ENCODE data around the gene PTTG1IP.

Gene PTTG1IP

DNA sequence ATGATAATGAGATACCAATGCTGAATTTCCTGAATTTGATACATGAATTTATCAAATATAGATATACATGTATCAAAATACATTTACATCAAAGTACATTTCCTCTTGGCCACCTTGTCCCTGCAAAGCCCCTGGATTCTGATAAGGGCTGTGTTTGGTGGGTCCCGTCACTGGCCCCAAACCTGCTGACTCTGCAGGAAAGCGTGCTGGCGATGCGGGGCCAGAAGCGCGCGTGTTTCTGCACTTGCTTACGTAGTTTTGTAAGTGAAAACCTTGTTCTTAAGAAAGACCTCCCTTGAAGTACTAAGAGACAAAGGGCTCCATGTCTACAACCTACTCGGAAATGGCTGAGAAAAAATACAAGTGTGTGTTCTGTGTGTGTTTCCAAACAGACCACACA, 36.2 kb upstream of the PTTG1IP start:
- DNase-seq (ENCODE audit: low read depth in 4 of 4, low spot score in 1 of 4): no peak

DNA sequence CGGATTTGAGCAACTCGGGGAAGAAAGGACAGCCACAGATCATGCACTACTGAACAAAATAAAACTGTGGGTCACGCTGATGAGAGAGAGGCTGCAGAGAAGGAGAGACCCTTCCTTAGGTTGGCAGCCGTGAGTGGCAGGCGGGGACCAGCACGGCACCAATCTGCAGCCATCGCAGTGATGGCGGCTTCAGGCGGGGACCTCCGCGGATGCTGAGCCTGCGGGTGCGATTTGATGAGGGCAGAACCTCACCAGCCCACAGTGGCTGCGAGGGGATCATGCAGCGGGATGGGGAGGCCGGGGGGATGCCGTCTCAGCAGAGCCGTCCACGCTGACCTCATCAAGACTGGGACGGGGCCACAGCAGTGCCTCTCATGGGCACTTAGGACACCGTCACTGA, 35.4 kb upstream of the PTTG1IP start:
- DNase-seq (ENCODE audit: low read depth in 4 of 4, low spot score in 1 of 4): no peak

DNA sequence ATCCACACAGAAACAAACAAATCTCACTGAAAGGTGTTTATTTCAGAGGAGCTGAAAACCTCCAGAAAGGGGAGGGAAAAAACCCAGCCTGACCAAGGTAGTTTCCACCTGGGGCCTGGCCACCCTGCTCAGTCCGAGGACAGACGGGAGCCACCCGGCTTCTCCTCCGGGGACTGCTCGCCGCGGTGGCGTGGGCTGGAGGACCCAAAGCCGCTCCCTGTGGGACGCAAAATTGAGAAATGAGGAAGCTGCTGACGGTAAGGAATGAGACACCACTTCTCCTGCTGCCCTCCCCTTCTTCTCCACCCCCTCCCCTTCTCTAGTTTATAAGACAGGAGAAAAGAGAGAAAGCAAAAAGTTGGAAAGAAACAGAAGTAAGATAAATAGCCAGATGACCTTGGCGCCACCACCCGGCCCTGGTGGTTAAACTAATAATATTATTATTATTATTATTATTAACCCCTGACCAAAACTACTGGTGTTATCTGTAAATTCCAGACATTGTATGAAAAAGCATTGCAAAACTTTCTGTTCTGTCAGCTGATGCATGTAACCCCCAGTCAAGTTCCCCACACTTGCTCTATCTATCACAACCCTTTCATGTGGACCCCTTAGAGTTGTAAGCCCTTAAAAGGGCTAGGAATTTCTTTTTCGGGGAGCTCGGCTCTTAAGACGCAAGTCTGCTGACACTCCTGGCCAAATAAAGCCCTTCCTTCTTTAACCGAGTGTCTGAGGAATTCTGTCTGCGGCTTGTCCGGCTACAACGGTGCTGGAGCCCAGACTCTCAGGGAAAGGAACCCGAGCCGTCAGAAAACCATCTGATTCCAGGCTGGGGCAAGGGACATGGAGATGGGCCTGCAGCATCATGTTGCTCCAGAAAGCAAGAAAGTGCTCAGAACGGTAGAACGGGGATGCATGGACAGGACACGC, 34.7 kb upstream of the PTTG1IP start:
- no peak for DNase-seq (ENCODE audit: low read depth in 4 of 4, low spot score in 1 of 4)

DNA sequence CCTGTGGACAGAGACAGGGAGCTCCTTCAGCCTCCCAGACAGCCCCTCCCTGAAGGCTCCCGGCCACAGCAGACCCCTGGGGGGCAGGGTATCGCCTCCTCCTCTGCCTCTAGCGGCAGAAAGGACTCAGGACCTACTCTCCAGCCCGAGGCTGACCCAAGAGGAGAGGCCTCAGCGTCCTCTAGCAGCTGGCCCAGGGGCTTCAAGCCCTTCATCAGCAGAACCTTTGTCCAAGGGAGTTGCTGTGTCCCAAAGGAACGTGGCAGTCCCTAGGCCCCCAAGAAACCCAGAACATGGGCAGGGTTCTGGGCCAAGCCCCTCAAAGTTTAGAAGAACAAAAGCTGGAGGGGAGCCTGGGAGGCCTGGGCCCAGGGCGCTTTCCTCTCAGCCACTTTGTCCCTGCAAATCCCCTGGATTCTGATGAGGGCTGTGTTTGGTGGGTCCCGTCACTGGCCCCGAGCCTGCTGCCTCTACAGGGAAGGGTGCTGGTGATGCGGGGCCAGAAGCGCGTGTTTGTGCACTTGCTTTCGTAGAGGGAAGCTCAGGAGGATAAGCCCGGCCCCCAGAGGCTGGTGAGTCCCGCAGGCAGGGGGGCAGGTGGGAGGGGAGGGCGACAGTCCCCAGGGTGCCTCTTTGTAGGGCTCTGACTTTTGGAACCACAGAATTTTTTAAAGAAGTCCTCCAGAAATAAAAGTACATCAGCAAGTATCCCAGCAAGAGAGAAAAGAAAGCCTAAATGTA, 33.9 kb upstream of the PTTG1IP start:
- DNase-seq (ENCODE audit: low read depth in 4 of 4, low spot score in 1 of 4): no peak

DNA sequence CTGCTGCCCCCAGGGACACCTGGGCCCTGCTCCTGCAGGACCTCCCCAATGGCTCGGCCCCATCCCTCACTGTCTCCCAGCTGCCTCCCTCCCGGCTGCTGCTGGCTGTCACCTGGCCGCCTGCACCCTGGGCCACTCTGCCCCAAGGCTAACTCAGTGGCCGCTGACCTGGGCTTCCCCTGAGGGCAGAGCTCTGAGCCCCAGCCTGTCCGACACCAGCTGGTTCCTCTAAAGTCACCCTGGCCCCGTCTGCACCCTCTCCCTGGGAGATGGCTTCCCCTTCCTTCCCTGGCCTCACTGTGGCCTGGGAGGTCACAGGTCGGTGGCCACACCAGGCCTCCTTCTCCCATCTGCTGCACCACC, 32.2 kb upstream of the PTTG1IP start:
- no peak for DNase-seq (ENCODE audit: low read depth in 4 of 4, low spot score in 1 of 4)

DNA sequence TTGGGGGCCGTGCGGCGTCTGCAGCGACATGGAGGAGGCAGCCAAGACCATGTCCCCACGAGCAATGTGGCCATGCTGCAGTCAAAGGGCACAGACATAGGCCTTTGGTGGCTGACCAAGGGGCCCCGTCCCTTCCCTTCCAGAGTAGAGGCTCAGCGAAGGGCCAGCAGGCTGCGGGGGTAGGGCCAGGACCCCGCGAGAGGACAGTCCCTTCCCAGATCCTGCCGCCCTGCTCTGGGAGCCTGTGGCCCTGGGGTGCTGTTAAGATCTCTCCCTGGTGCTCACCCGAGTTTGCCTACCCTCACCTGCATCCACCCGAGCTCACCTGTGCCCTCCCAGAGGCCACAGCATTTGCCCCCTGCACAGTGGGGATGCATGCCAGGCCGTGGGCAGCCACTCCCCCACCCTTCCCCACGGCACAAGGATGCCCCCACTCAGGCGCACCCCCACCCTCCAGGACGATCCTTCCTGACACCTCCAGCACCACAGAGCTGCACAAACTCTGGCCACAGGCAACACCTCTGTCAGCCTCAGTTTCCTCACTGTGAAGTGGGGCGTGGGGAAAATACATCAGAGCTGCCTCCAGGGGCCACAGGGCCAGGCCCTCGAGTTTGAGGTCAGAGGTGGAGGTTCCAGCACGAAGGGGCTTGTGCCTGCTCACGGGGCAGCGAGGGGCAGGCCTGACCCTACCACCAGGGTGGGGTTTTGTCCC, 31.7 kb upstream of the PTTG1IP start:
- no peak for DNase-seq (ENCODE audit: low read depth in 4 of 4, low spot score in 1 of 4)

DNA sequence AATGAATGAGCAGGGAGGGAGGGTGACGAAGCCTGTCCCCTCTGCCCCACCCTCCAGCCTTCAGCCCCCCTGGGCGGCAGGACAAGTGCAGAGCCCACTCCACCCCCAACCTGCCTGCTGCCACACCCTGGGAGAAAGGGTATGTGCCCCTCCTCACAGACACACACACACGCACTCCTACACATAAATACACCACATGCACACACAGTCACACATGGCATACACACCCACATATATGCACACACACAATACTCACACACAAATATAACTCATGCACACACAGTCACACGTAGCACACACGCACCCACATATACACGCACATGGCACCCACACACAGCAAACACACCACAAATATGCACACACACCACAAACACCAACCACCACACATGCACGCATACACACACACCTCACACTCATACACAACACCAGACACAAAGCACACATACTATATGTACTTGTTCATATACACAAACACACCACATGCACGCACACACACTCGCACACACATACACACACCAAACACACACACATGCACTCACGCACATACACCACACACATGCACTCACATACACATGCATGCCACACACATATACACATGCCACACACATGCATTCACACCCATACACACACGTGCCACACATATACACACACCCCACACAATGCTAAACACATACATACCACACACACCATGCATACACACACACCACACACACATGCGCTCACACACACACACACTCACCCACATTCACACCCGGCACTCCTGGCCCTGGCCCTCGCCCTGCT, 30.8 kb upstream of the PTTG1IP start:
- no peak for DNase-seq (ENCODE audit: low read depth in 4 of 4, low spot score in 1 of 4)

DNA sequence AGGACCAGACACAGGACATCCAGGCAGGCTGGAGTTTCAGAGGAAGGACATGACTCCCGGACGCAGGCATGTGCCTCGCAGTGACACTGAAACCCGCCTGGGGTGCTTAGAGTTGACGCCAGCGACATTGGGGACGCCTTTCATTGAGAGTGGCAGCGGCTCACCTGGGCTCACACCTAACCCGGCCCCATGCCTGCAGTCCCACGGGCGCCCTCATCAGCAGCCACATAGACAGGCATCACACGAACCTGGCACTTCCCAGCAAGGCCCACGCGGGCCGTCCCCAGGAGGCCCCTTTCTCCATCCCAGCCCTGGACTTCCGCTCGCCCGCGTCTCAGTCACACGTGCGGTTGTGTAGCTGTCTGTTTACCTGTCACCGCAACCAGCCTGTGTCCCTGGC, 30.2 kb upstream of the PTTG1IP start:
- DNase-seq (ENCODE audit: low read depth in 4 of 4, low spot score in 1 of 4): no peak

DNA sequence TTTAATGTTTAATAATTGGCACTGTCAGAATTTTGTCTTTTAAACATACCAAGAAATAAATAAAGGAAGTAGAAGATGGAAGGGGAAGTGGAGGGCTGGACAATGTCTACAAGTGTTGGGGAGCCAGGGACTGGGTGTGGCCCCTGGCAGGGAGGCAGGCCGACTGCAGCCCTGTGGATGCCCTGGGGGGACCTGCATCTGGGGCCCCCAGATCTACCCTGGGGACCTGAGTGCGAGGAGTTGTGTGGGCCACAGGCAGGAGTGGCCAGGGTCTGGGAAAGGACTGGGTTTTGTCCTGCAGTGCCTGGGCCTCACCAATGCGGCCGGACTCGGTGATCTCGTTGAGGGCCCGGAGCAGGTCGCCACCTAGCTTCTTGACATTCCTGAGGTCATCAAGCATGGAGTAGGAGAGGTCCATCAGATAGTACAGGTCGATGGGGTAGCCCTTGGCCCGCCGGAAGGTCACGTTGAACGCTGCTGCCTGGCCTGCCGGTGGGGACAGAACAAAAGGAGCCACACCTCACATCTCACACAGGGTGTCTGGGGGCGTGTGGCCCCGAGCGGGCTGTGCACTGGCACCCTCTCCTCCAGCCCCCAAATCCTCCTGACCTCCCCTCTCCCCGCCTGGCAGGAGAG, 29.7 kb upstream of the PTTG1IP start:
- DNase-seq (ENCODE audit: low read depth in 4 of 4, low spot score in 1 of 4): no peak

DNA sequence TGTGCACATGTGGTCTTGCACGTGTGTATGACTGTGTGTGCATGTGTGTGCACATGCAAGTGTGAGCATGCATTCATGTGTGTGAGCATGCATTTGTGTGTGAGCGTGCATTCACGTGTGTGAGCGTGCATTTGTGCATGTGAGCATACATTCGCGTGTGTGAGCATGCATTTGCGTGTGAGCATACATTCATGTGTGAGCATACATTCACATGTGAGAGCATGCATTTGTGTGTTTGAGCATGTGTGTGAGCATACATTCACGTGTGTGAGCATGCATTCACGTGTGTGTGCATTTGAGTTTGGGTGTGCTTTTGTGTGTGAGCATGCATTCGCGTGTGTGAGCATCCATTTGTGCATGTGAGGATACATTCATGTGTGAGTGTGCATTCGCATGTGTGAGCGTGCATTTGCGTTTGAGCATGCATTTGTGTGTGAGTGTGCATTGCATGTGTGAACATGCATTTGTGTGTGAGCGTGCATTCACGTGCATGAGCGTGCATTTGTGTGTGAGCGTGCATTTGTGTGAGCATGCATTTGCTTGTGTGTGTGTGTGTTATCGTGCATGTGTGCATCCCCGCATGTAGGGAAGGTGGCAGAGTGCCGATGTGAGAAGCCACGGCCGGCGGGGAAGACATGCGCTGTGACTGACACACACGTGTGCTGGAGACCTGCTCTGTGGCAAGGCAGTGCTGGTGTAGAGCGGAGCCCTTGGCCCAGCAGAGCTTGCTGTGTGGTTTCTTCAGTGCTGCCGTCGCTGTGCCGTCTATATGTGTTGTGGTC, 29.0 kb upstream of the PTTG1IP start:
- no peak for DNase-seq (ENCODE audit: low read depth in 4 of 4, low spot score in 1 of 4)

DNA sequence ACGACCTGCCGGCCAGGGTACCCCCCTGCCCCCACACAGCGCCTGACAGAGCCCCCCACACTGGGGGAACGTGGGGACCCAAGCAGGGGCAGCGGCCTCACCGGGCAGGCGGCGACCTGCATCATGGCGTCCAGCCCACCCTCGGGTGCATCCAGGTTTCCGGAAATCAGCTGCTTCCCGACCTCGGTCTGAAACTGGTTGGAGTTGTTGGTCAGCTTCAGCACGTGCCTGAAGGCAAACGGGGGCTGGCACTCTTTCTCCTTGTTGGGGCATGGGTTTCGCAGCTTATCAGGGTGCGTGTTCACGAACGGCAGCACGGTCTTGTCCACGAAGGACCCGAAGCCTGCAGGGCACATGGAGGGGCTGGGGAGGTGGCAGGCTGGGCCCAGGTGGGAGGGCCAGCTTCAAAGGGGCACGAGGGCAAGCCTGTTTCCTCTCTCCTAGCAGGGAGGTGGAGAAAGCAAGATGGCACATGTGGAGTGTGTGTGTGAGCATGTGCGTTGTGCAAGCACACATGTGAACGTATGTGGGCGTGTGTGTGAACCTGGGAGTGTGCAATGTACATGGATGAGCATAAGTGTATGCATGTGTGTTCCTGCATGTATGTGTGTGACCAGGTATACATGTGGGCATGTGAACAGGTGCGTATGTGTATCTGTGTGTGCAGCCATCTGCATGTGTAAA, 28.0 kb upstream of the PTTG1IP start:
- DNase-seq (ENCODE audit: low read depth in 4 of 4, low spot score in 1 of 4): no peak

DNA sequence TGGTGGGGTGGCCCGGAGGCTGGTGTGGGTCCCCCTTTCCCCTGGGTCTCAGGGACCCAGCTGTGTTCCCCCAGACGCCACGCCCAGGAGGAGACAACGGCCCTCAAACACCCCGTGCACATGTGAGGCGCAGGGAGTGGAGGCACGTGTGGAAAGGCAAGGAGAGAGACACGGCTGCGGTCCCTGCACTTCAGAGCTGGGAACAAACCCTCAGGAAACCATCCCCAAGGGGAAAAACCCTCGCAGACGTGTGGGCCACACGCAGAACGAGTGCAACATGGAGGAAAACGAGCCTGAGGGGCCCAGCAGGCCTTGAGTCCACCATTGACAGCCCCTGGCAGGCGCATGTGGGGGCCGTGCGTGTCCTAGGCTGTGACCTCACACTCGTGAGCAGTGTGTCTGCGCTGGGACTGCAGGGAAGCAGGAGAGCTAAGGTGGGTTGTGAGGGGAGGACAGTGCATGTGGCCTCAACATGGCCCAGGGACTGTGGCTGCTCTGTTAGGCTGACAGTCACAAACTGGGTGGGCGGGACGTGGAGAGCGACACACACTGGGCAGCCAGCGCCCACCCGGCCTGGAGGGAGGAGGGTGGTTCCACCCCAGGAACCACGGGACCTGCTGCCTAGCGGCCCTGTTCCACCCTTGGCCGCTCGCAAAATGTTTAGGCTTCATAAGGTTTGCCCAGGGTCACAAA, 27.2 kb upstream of the PTTG1IP start:
- no peak for DNase-seq (ENCODE audit: low read depth in 4 of 4, low spot score in 1 of 4)

DNA sequence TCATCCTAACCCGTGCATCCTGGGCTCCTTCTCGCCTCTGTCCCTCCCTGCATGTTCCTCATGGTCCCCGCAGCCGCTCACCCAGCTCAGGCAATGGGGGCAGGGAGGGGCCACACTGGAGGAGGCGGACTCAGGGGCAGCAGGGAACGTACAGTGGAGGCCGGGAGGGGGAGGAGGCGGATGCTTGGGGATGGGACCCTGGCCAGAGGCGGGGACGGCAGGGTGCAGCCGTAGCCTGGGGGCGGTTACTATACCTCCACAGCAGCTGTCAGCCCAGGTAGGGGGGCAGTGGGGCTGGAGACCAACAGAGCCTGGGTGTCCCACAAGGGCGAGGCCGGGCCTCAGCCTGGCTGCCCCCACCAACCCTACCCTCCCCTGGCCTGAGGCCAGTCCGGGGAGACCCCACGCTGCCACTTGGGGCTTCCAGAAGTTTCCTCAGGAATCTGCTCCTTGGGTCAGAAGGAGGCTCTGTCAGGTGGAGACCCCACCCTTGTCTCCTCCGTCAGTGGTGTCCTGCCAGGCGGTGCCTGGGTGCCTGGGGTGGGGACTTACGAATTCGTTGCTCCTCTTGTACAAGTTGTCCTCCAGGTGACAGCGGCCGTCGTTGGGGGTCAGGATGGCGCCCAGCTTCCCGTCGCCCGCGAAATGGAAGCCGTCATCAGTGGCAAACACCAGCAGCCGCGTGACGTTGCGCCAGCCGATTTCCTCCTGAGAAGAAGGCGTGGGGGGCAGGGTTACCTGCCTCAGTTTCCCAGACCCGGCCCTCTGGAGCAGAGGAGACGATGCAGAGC, 26.5 kb upstream of the PTTG1IP start:
- DNase-seq (ENCODE audit: low read depth in 4 of 4, low spot score in 1 of 4): no peak

DNA sequence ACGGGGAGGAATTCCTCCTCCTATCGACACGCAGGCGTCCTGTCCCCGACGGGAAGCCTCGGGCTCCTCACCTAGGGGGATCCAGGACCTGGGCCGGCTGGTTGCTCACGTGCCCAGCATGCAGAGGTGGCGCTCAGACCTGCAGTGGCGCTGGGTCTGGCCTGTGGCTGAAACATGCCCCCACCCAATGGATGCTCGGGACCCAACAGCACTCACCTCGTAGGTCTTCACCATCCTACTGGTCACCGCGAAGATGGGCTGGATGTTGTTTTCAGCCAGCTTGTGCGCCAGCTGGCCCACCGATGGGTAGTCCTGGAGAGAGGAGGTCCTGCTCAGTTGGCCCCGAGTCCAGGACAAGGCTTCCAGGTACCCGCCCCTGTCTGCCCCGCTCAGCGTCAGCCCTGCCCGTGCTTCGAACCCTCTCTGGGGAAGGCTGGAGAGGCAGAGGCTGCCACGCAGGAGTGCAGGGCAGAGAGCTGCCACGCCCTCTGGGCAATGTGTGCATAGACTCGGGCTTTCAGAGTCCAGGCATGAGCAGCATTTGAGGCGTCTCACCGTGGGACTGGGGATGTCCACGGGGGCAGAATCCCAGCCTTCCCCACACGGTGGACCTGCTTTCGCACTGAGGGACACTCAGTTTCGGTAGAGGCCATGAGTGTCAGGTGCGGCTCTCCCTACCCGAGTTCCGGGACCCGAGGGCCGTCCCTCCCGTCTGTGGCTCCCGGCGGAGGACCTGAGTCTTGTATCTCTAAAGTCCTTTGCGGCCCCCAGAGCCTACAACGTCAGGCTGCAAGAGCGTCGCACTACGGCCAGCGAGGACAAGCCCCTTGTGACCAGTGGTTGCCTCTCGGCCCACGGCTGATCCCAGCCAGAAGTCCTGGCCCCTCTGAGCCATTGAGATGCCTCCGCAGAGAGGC, 25.6 kb upstream of the PTTG1IP start:
- DNase-seq (ENCODE audit: low read depth in 4 of 4, low spot score in 1 of 4): no peak

DNA sequence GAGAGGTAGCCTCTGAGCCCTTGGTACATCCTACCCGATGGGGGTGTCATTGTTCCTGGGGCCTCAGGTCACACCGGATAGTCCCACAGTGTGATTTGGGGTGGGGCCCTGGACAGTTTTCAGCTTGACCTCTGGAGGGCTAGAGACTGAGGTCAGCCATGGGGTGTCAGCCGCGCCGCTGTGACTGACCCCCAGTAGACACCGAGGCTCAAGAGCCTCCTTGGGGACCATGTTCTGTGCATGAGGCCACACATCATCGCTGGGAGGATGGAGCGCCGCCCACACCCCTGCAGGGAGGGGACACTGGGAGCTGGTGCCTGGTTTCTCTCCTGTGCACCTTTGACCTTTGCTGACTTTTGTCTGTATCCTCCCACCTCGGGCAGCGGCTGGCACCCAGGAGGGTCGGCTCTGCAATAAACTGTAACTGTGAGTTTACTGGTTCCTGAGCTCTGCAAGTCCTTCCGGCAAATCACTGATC, 24.6 kb upstream of the PTTG1IP start:
- DNase-seq (ENCODE audit: low read depth in 4 of 4, low spot score in 1 of 4): no peak

DNA sequence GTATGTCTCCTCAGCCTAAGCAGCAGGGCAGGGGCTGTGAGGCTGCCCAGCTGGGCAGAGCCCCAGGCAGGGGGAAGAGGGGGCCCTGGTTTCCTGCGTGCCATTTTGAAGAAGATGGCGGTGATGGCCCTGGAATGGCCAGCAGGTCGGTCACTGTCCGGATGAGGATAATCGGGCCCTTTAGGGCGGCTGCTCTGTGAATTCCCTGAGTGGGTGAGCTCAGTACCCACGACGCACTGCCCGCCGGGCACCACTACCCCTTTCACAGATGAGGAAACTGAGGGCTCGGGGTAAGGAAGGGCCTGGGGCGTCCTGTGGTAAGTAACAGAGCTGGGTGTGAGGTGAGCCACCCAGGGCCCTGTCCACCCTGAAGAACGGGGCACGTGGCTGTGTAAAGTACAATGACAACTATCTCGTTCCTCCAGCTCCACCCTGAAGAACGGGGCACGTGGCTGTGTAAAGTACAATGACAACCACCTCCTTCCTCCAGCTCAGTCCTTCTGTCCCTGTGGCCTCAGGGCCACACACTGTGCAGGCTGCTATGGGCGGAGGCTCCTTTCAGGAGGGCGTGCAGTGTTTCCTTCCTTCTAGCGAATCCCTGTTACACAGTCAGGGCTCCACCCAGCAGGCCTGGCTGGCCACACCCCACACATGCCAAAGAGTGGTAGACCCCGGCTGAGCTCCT, 24.0 kb upstream of the PTTG1IP start:
- DNase-seq (ENCODE audit: low read depth in 4 of 4, low spot score in 1 of 4): no peak

Data from stimulated activated CD4-positive, alpha-beta T cell treated with anti-CD3 and anti-CD28 coated beads, Interleukin-1b, Interleukin-23, amount 100 ng/mL, for 24 hours (primary cell).